Stimulated activated CD8-positive, alpha-beta memory T cell treated with anti-CD3 and anti-CD28 coated beads, Interleukin-2, amount 100 ng/mL, for 48 hours (primary cell): ENCODE measurements around the gene SYTL2.

Source experiments
- DNase-seq, 2 donors: peaks; one replicate each; pipeline ENCODE4 v3.0.0-alpha.2; 2020; ENCODE audit warnings: low read depth in 2 of 2

Gene SYTL2

DNA sequence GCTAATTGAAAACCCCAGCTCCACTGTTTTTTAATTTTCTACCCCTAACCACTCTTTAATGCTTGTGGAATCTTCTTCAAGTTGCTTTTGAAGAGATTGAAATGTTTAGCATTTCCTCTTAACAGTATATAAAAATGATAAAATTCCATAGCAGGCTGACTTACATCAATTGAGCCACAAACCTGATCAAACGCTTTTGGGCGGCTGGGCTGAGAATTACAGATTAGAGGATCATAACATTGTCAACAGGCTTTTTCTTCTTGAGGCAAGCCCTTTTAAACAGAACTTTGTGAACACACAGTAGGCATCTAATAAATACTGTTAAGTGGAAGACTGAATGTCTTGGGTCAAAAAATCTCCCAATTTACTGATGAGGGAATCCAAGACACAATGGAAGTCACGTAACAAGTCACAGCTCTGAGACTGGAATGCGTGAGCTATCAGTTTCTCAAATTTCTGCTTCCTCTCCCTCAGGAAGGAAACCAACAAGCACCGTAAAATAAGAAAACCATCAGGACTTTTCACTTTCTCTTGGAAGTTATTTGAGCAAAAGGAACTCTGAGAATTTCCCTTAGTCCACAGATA lies 75.0 kb downstream of the SYTL2 start:
- no peak for DNase-seq

DNA sequence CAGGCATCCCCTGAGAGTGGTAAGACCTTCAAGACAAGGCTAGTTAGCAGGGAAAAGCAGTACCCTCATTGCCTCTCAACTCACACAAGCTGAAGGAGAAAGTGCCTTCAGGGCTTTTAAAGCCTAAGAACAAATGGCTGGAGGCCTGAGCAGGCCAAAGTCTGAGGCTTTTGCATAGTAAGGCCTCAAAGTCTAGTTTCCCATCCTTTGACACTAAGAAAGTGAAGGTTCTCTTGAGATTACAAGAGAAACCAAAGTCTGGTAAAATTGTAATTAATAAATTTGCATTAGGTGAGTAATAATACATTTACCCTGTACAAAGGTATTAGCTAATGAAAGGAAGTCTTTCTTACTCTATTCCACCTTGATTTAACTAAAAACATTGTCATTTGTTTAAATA lies 78.0 kb downstream of the SYTL2 start:
- DNase-seq, result no peak

DNA sequence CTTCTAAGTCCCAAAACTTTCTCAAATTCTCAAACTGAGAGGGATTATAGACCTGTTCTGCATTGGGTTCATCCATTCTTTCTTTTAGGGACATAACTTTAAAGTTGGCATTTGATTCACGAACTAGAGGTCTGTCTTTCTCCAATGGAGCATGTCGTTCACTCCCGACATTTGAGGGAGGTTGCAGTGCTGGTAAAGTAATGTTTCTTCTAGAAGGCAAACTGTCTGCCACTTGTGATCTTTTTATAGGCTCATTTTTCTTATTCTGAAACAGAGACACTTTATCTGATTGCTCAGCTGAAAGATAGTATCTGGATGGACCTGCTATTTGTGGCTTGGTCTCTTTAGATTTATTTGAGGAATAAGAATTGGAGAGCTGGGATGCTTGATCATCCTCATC lies 84.6 kb downstream of the SYTL2 start:
- DNase-seq, result no peak

DNA sequence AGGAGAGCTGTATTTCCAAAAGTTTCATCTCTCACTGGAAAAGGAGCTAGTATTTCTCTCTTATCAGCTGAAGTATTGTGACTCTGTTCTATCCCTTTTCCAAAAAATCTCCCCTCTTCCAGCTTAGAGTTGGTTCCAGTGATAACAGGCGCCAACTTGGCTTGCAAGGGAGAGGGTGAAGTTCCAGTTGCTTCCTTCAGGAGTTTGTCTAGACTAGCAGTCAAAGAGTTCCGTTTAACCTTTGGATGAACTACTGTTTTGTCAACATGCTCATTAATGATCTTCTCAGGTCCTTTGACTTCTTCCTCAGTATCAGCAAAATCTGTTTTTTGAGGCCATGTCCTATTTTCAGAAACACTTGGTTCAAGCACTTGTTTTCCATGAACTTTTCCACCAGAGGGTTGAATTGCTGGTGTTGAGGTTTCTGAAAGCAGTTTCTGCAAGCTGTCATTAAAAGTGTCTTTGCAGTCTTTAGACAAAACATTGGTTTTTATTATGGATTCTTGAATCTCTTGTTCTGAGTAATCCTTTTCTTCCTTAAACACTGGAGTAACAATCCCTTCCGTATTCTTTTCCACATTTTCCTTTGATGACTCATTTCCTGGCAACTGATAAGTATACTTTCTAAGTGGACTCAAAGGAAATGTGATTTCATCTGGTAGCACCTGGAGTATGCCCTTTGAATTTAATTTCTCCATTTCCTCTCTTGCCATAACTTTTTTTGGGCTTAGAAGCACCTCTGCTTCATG lies 85.3 kb downstream of the SYTL2 start:
- no peak for DNase-seq

DNA sequence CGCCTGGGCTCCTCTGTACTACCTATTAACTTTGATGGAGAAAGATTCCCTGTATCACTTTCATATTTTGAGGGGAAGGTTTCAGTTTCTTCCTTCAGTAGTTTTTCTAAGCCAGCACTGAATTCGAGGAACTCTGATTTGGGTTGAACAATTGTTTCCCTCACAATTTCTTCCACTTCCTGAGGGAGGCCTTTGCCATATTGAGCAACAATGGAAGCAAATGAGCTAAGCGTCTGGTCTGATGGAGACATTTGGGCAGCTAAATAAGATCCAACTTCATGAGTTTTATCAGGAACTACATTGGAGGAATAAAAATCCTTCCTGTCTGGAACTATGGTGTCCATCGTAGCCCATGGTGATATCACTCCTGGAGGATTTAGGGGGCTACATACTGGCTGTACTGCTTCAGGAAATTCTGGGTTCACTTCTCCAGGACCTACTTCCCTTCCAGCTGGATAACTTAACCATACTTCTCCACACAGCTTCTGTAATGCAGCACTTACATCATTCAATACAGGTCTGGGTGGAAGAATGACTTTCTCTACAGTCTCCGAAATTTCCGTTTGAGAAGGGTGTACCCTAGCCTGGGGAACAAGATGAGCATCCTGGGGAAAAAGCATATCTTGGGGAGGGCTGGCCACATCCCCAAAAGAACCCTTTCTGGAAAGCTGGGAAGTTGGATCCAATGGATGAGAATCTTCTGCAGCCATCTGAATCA lies 86.0 kb downstream of the SYTL2 start:
- DNase-seq, result no peak

DNA sequence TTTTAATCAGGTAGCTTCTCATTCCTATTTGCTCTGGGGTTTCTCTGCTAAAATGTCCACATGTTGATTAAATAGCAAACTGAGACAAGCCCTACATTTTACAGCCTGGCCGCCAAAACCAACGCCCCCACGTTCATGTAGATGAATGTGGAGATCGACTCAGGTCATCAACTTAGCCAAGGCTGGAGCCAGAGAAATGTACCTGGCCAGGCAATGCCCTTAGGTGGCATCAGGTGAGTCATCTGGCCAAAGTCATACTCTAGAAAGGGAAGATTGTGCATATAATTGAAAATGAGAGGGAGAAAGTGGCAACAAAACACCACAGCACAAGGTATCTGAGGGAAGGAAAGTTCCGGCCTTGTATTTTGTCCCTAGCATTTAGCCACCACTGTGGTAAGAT lies 87.9 kb downstream of the SYTL2 start:
- no peak for DNase-seq

DNA sequence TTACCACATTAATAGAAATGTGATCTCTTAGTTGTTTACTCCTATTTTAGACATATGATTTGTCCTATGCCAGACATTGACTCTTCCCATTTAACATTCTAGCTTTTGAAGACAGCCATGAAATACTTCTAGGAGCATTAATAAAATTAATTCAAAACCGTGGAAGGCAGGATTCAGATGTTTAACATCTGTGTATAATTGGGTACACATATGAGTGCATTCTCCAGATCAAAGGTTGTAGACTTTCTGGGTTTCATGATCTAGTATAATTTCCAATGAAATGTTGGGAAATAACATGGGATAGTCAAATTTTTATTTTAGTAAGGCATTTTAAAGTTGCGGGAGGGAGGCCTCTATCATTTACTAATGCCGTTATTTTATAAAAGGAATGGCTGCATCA lies 89.8 kb downstream of the SYTL2 start:
- no peak for DNase-seq

DNA sequence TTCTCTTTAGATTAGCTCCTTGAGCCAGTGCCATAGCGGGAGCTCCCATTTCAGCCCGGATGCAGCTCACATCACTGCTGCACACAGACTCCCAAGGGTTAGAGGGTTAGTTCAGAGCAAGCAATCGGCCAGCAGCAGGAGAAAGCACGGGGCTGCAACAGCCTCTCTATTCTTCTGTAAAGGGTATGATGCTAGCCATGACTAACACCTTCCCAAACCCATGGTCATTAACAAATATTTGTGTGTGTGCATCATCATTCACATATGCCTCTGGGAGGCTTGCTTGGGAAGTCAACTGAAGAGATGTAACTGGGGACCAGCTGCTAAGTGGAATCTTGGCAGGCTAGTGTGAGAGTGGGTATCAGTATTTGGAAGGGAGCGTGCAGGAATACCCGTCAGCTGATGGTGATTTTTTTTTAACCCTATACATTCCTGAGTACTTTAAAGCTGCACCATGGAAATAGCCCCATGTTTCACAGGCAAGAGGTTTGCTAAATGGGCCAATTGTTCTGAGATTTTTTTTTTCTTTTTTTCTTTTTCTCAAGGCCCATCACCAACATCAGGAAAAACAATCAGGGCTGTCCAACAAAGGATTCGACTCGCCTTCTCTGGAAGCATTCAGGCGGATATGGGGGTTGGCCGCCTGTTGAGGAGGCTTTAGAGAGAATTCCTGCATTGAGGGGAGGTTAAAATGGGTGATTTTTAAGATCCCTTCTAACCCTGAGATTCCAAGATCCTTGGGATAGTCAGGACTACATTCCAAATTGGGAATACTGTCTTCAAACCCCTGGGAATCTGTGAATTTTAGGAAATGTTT lies 91.7 kb downstream of the SYTL2 start:
- DNase-seq, result no peak

DNA sequence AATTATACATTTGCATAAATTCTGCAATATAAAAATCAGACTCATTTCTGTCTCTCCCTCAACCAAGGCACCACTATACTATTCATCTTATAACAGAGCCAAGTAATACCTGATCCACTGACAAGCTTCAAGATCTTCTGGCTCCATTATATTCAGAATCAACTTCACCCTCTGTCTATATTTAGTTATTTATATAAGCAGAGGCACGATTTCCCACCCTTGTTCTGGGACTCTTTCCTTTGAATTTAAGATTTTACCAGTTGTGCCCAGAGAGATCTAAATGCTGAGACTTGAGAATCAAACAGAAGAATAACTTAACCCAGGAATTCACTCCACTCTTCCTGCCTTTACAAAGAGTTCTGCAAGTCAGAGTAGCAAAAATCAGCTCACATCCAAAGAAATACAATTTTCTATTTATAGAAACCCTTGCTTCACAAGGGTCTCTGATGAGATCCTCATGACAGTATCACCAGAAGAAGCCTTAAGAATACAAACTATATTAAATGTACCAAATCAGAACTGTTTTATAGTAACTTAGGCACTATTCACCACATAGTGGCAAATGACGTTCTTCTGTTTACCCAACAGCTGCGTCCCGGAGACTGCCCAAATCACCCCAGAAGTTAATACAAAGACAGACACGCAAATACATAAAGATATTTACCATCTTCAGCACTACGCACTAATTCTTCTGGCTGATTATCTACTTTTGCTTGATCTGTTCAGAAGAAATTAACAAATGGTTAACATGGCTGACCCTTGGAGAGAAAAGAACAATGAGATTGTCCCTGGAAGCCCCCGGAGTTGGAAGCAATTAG lies 92.6 kb downstream of the SYTL2 start:
- DNase-seq, result no peak

DNA sequence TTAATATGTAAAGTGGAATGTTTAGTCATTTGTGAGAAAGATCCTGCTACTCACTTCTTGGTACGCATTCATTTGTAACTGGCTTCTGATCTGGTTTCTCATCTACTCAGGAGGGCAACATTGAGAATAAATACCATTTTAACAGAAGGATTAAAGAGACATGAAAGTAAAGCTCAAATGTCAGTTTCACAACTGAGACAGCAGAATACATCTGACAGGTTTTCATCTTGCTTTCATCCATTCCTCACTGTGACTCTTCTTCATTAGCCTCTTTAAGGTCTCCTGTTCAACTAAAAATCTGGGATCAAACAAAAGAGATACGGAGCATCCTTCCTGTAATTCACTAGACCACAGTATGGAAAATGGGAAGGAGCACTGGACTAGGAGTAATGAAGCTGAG lies 93.5 kb downstream of the SYTL2 start:
- DNase-seq, result no peak

DNA sequence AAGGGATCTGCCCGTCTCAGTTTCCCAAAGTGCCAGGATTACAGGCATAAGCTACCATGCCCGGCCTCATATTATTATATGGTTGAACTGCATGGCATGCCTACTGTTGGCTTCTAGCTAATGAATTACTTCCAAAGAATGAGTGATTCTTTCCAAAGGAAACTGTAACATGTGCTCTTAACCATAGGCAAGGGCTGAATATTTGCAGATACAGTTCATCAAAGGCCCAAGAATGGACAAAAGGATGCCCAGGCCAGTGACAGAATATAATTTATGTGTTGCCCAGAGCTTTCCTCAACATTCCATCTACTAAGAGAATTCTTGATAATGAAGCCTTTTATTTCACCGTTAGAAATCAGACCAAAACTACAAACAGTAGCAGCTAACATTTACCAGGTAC lies 98.0 kb downstream of the SYTL2 start:
- DNase-seq, result no peak

DNA sequence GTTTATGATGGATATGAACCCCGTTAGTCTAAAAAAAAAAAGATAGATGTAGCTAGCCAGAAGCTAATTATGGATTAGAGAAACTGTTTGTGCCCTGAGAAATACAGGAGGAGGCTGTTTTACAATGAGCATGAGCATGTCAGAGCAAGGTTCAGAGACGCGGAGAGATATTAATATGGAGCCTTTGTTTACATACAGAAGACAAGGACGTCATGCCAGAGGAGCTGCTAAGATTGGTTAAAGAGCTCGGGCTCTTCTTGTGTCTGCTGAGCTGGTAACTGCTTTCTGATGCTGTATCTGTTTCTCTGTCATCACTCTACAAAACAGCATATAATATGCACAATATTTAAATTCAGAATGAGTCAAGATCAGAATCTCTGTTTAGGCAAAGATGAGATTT lies 100.0 kb downstream of the SYTL2 start:
- DNase-seq, result no peak

DNA sequence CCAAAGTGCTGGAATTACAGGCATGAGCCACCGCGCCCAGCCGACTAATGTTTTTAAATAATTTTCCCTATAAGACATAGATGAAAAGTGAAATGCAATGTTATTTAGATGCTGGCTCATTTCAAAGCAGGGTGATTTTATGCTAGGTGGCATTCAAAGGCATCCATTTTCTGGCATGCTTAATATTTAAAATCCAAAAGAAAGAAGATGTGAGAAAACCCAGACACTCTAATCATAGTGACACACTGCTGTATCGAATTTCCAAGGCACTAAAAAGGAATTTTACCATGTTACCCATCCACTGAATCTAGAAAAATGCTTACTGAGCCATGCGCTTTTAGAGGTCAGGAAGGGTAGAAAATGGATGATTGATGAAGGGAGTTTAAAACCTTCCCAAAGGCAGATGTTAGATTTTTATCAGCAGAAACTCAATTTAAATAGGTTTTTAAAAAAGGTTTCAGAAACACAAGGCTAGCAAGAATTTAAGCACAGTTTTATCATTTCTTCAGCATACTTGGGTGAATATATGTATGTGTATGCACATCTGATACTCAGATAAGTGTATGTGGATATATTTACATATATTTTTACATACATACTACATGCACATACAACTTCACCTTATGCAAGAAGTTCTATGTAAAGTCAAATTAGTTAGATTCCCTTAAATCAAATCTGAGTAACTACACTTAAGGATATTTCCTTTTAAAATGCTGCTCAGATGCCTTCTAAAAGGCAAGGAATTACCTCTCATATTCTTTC lies 100.8 kb downstream of the SYTL2 start:
- DNase-seq, result no peak

DNA sequence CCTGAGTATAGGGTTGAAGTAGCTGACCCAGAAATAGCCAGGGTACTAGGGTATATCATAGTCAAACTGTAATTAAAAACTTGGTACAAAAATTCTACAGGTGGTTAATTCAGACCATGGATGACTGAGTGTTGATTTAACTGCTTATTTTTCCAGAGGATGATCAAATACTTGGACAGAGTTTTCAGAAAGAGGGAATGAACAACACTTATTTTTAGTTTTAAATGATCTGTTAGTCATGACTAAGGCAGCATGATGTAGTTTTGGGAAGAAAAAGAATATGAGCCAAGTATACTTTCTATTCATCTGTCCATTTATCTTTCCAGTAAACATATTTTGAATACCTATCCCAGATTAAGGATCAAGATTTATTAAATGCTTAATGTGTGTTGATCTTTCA lies 105.1 kb downstream of the SYTL2 start:
- DNase-seq, result no peak

DNA sequence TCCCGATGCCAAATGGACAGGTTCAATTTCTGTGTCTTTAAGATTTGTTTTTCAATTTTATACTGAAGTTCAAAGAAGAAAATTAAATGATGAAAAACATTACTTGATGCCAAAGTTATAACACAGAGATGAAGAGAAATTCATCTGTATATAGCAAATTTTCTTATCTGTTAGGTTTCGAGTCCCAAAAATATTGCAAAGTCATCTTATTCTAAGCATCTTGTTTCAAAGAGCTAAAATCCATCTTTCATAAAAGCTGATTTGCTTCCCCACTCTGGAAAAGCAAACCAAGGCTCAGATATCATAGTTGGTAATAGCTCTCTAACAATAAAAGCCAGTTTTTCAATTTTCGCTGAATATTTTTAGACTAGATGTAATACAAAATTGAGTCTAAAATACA lies 106.0 kb downstream of the SYTL2 start:
- DNase-seq, result no peak

DNA sequence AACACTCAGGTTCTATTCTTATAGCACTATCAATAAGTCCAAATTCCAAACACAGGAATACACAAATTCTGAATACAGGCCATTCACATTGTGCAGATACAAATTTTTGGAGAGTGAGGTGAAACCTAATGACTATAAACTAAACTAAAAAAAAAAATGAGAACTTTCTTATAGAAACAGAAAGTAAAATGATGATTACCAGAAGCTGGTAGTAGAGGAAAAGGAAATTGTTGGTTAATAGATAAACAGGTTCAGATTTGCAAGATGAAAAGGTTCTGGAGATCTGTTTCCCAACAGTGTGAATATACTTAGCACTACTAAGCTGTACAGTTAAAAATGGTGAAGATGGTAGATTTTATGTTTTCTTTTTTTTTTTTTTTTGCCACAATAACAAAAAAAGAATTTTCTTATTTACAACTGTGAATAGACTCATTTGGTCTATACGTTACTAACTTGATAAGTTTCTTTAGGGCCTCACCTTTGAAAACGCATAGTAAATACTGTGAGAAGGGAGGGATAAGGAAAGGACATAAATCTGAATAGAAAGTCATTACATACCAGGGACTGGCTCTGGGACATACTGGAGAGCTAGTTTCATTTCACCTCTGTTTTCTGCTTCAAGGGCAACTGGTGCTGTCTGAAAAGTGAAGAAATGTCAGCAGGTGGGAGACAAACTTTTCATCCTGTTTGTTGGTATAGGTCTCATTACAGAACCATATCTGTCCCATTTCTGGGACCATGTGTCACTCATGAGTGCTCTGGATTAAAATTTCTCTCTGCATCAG lies 110.8 kb downstream of the SYTL2 start:
- no peak for DNase-seq

DNA sequence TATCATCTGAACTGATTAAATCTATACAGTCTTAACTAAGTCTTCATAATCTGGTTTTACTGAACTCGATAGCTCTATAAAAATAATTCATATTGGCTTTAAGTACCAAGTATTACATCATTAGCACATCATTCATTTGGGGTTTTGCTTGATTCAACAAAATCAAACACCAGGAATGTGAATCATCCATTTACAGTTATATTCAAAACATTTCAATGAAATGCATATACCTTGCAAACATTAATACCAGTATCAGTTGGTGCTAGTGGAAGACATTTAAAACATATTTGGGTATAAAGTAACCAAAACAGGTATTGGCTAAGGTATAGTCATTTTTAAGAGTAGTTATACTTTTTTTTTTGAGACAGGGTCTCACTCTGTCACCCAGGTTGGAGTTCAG lies 112.7 kb downstream of the SYTL2 start:
- no peak for DNase-seq

DNA sequence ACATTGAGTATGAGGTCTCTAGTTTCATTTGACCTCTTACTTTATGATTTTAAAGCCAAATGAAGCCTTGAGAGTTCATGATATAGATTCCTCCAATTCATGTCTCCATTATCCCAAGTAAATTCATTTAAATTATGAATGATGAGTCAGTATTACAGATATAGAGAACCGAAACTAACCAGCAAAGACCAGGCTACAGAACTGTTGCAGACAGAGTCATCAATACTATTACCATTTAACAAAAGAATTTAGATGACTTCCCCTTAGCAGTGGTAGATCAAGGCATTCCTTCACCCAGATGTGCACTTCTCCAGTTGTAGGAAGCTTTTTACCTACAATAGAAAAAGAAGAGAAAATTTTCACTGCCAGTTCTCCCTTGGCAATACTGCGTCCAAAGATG lies 113.2 kb downstream of the SYTL2 start:
- DNase-seq, result no peak

DNA sequence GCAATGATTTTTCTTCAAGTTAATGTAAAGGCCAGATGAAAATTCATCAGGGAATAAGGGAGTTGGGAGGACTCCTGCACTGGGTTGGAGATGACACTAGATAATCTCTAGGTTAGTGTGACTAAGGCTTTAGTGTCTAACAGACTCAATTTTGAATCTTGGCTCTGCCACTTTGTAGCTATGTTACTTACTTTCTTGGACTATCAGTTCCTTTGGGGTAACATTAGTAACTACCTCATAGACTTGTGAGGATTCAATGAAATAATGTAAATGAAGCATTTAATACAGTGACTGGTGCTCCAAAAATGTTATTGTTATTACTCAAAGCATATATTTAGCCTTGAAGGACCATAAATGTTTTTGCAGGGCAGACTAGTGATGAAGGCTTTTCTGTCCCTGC lies 115.4 kb downstream of the SYTL2 start:
- DNase-seq, result no peak

DNA sequence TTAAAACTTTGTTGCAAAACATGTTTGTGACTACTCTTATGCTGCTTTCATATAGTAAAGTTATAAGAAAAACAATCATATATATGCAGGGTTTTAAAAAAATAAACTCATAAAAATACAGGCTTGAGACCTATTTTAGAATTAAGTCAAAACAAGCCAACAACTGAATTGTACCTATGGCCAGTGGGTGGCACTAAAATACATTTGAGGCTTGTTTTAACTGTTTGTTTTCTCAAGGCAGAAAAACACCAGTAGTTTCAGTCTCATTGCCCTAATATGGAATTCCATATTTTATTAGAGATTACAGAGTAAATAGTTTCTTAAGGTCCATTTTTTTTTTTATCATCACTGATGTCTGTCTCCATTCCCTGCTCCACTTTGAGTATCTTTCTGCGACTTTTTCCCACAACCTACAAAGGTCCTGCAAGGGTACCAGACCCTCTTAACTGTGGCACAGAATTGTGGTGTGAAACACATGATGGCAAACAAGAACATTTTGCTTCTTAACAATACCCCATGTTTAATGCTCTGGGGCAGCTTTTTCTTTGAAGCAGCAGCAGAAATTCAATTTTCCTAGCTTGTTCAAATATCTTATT lies 116.5 kb downstream of the SYTL2 start:
- DNase-seq, result no peak
